K562 (cell line): Measurements from ENCODE around the gene TEDDM1. TPM values are rescaled to one million over a fixed set of nuclear protein-coding genes. Genes with fewer than 3 reads are reported as not detected.
A peak's percentile ranks its signal among the peaks of the same experiment; 100 is the strongest.

Experiments used
- ATF7 ChIP-seq: fragments of 450-650 bp; IDR thresholded peaks from 2 replicates; pipeline ENCODE4 v1.7.1; 2014; ENCODE audit warnings: mild to moderate bottlenecking, moderate library complexity
- BCL6 ChIP-seq: fragments of 250-450 bp; sonication (Bioruptor Pico); IDR thresholded peaks from 2 replicates; pipeline ENCODE4 v1.4.0; 2020
- BRD4 ChIP-seq: fragments of 200-600 bp; sonication (generic); IDR thresholded peaks from 2 replicates; pipeline ENCODE4 v1.6.1; 2017; ENCODE audit warnings: inconsistent platforms
- CBX8 ChIP-seq: fragments of 200-600 bp; sonication (generic); IDR thresholded peaks from 2 replicates; pipeline ENCODE4 v1.6.1; 2012; ENCODE audit warnings: borderline replicate concordance, mixed run types, low read depth, mild to moderate bottlenecking, moderate library complexity, mixed read lengths, low read length, control low read depth, inconsistent platforms; ENCODE audit not compliant: poor library complexity, severe bottlenecking; ENCODE audit errors: extremely low read depth
- ELF2 ChIP-seq: fragments of 250-450 bp; sonication (Bioruptor Pico); IDR thresholded peaks from 2 replicates; pipeline ENCODE4 v1.5.0; 2021; ENCODE audit warnings: mild to moderate bottlenecking
- ESRRA ChIP-seq: fragments of 450-650 bp; IDR thresholded peaks from 2 replicates; pipeline ENCODE4 v1.6.1; 2014; ENCODE audit warnings: low read depth, mild to moderate bottlenecking, moderate library complexity, borderline replicate concordance
- ESRRB ChIP-seq: fragments of 250-450 bp; sonication (Bioruptor Pico); IDR thresholded peaks from 2 replicates; pipeline ENCODE4 v1.5.0; 2020; ENCODE audit warnings: mild to moderate bottlenecking, moderate library complexity, borderline replicate concordance
- GTF2B ChIP-seq: IDR thresholded peaks from 2 replicates; pipeline ENCODE4 v1.6.1; 2011; ENCODE audit not compliant: insufficient read length; ENCODE audit errors: extremely low read depth
- HBP1 ChIP-seq: fragments of 450-650 bp; formaldehyde crosslinking; IDR thresholded peaks from 2 replicates; pipeline ENCODE4 v1.4.0; 2022; ENCODE audit warnings: missing genetic modification characterization
- MCM5 ChIP-seq: fragments of 450-650 bp; IDR thresholded peaks from 2 replicates; pipeline ENCODE4 v1.6.1; 2016; ENCODE audit warnings: low read depth
- NFIX ChIP-seq: fragments of 250-450 bp; sonication (Bioruptor Pico); IDR thresholded peaks from 2 replicates; pipeline ENCODE4 v1.4.0; 2020; ENCODE audit warnings: low read depth, mild to moderate bottlenecking, moderate library complexity
- RBM17 ChIP-seq: fragments of 200-400 bp; formaldehyde crosslinking; IDR thresholded peaks from 2 replicates; pipeline ENCODE4 v1.6.1; 2017; ENCODE audit warnings: low read depth, mild to moderate bottlenecking, low read length, borderline replicate concordance
- RFX5 ChIP-seq: IDR thresholded peaks from 2 replicates; pipeline ENCODE4 v1.6.1; 2011; ENCODE audit warnings: low read depth, mild to moderate bottlenecking, improper control_type of control experiment, low read length
- SIN3A ChIP-seq, 2 experiments: fragments of 150-350 bp in 1 of 2; IDR thresholded peaks; 2 replicates each; pipeline ENCODE4 v1.6.1; 2011 to 2016; ENCODE audit warnings: borderline replicate concordance in 2 of 2, low read depth in 2 of 2, low read length in 2 of 2, mild to moderate bottlenecking in 2 of 2, moderate library complexity in 2 of 2; ENCODE audit not compliant: control insufficient read depth in 1 of 2
- SIX5 ChIP-seq, 2 experiments: IDR thresholded peaks; 2 replicates each; pipeline ENCODE4 v1.6.1; 2011; ENCODE audit warnings: low read length in 2 of 2, borderline replicate concordance in 1 of 2, low read depth in 1 of 2, mild to moderate bottlenecking in 1 of 2, moderate library complexity in 1 of 2; ENCODE audit not compliant: insufficient read depth in 1 of 2
- SRSF1 ChIP-seq: fragments of 200-400 bp; formaldehyde crosslinking; IDR thresholded peaks from 2 replicates; pipeline ENCODE4 v1.6.1; 2017; ENCODE audit warnings: mild to moderate bottlenecking, low read depth, low read length, moderate library complexity
- ZC3H4 ChIP-seq: sonication (generic); formaldehyde crosslinking; IDR thresholded peaks from 2 replicates; pipeline ENCODE4 v1.9.0; 2021; ENCODE audit warnings: missing genetic modification reagents, borderline replicate concordance
- ZFP1 ChIP-seq: fragments of 450-650 bp; formaldehyde crosslinking; IDR thresholded peaks from 2 replicates; pipeline ENCODE4 v1.4.0; 2020; ENCODE audit warnings: mild to moderate bottlenecking, mixed read lengths
- ZNF133 ChIP-seq: fragments of 250-450 bp; sonication (Bioruptor Pico); IDR thresholded peaks from 2 replicates; pipeline ENCODE4 v1.4.0; 2020; ENCODE audit warnings: mild to moderate bottlenecking
- ZNF277 ChIP-seq: fragments of 250-450 bp; sonication (Bioruptor Pico); IDR thresholded peaks from 2 replicates; pipeline ENCODE4 v1.8.0; 2022; ENCODE audit warnings: inconsistent platforms, mild to moderate bottlenecking, moderate library complexity, borderline replicate concordance
- ZNF551 ChIP-seq: fragments of 250-450 bp; sonication (Bioruptor Pico); IDR thresholded peaks from 2 replicates; pipeline ENCODE4 v1.5.0; 2021; ENCODE audit warnings: mild to moderate bottlenecking, moderate library complexity
- ZNF586 ChIP-seq: fragments of 450-650 bp; formaldehyde crosslinking; conservative IDR thresholded peaks from 2 replicates; pipeline ENCODE4 v1.4.0; 2020; ENCODE audit warnings: mild to moderate bottlenecking, moderate library complexity
- ZNF695 ChIP-seq: fragments of 450-650 bp; formaldehyde crosslinking; IDR thresholded peaks from 2 replicates; pipeline ENCODE4 v1.4.0; 2020; ENCODE audit warnings: mild to moderate bottlenecking, moderate library complexity
- polyA plus RNA-seq, 8 experiments: library from polyadenylated mRNA; depleted of rRNA in 4 of 8; stranded (reverse) in 5 of 8; unstranded in 3 of 8; fragments of >200 nt; fragmentation: Nextera tagmentation in 2 of 8; fragmentation: Illumina TruSeq in 1 of 8; extraction: Ambion mirVana in 2 of 8; extraction: Trizol in 1 of 8; gene quantifications; 2 replicates each; pipeline versions ENCODE4 v1.2.1 to v1.2.3, GENCODE V29; 2011 to 2014; ENCODE audit warnings: inconsistent platforms in 1 of 8, missing spikeins in 1 of 8
- total RNA-seq, 7 experiments: library from RNA; depleted of rRNA in 6 of 7; stranded (reverse); fragments of >200 nt in 6 of 7; fragmentation: Illumina TruSeq in 2 of 7; extraction: Trizol in 2 of 7; gene quantifications; 2 replicates each; pipeline versions ENCODE4 v1.2.1 to v1.2.3, GENCODE V29; 2011 to 2021; ENCODE audit warnings: low replicate concordance in 1 of 7
- TF ChIP-seq, protein P1 (sequence below): fragments of 450-650 bp; IDR thresholded peaks from 2 replicates; pipeline ENCODE4 v1.6.1; 2018; ENCODE audit warnings: mild to moderate bottlenecking, low read depth; ENCODE audit not compliant: partially characterized antibody

The TEDDM1 gene
- total and polyA plus RNA-seq, 9 of the 15 experiments (the other 6 are each of a cell fraction or from before 2014, with no cell fraction given) = not detected

GRCh38 chr1:182391362-182392049 is 9.0 kb downstream of the TEDDM1 start, which contains the start of gene GLUL (continued):
- TF ChIP-seq MCM5 (no peak), ATF7 (peak; percentile 75), SIX5 (IDR thresholded peaks at IDR 0.05; ENCODE audit: borderline replicate concordance in 1 of 2, insufficient read depth in 1 of 2, low read depth in 1 of 2, low read length in 2 of 2) (no peak), CBX8 (no peak), ZNF133 (CRISPR knock-in tag) (no peak), ZNF551 (CRISPR knock-in tag) (no peak), ELF2 (CRISPR knock-in tag) (peak; percentile 83), ESRRA (peak; percentile 55), GTF2B (peak; percentile 86), SIN3A (IDR thresholded peaks at IDR 0.05; ENCODE audit: borderline replicate concordance in 2 of 2, control insufficient read depth in 1 of 2, low read depth in 2 of 2, low read length in 2 of 2) (peak; percentile 41 to 89; a peak in 2 of 4 replicates), SRSF1 (no peak), ZNF695 (no peak), ESRRB (CRISPR knock-in tag) (no peak), BRD4 (peak; percentile 94), RFX5 (no peak), ZNF277 (CRISPR knock-in tag) (no peak), ZC3H4 (CRISPR knock-in tag) (no peak), BCL6 (CRISPR knock-in tag) (no peak), RBM17 (0 out of 2 replicates have a peak, but pooled peaks have one; percentile 63), NFIX (CRISPR knock-in tag) (no peak), ZFP1 (no peak), ZNF586 (CRISPR knock-in tag) (no peak), HBP1 (CRISPR knock-in tag) (peak; percentile 74; the same call in 1 of the 2 replicates)
- TF ChIP-seq, protein P1, sequence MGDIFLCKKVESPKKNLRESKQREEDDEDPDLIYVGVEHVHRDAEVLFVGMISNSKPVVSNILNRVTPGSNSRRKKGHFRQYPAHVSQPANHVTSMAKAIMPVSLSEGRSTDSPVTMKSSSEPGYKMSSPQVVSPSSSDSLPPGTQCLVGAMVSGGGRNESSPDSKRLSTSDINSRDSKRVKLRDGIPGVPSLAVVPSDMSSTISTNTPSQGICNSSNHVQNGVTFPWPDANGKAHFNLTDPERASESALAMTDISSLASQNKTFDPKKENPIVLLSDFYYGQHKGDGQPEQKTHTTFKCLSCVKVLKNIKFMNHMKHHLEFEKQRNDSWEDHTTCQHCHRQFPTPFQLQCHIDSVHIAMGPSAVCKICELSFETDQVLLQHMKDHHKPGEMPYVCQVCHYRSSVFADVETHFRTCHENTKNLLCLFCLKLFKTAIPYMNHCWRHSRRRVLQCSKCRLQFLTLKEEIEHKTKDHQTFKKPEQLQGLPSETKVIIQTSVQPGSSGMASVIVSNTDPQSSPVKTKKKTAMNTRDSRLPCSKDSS = no peak
